Measurements from ENCODE around the gene TMEM117. TPM values are rescaled to one million over a fixed set of nuclear protein-coding genes. Genes with fewer than 3 reads are reported as not detected.

TMEM117 gene
- total and polyA plus RNA-seq, 2 donors (not counting 3 experiments of a cell fraction or from before 2014, with no cell fraction given): 1.2 to 3.8 TPM

- H3K36me3 ChIP-seq (ENCODE audit: control insufficient read depth in 2 of 2, extremely low read depth in 1 of 2, insufficient read depth in 2 of 2, low read length in 2 of 2): no peaks in the 10 kb centered on the region
- no peak overlapping the region for H3K4me2 ChIP-seq (ENCODE audit: insufficient read depth, low read length)
- FAIRE-seq: no peak
- no peaks in the 10 kb centered on the region for H3K9me3 ChIP-seq (replicated peaks; ENCODE audit: control insufficient read depth, insufficient read depth, low read length)
- CTCF ChIA-PET: no interaction called here
- no TSS peak for BruUV-seq (replicated peaks)
- no peaks in the 10 kb centered on the region for H3K4me1 ChIP-seq (ENCODE audit: control insufficient read depth, extremely low read depth, insufficient read depth, low read length)
- POLR2A ChIA-PET: no interaction called here
- DNase-seq (ENCODE audit: low read depth, low spot score): no peak
- no peak overlapping the region for H3K4me3 ChIP-seq (replicated peaks in 1 of 3; ENCODE audit: insufficient read depth in 1 of 3, low read depth in 1 of 3, low read length in 3 of 3)
- TF ChIP-seq POLR2AphosphoS5 (IDR thresholded peaks at IDR 0.05; ENCODE audit: insufficient read depth, low read depth, low read length): no peak
- no peak for TF ChIP-seq JUN (IDR thresholded peaks at IDR 0.05; ENCODE audit: borderline replicate concordance, insufficient read depth, insufficient read length, low read depth)
- TF ChIP-seq MYC (IDR thresholded peaks at IDR 0.05; ENCODE audit: low read depth, low read length): no peak
- TF ChIP-seq GATA2 (IDR thresholded peaks at IDR 0.05; ENCODE audit: insufficient read depth, insufficient read length, low read depth, low read length): no peak
- TF ChIP-seq MAX (IDR thresholded peaks at IDR 0.05; ENCODE audit: insufficient read depth, insufficient read length): no peak
- TF ChIP-seq FOS (IDR thresholded peaks at IDR 0.05; ENCODE audit: borderline replicate concordance, insufficient read depth, low read length): no peak
- TF ChIP-seq, protein P1, sequence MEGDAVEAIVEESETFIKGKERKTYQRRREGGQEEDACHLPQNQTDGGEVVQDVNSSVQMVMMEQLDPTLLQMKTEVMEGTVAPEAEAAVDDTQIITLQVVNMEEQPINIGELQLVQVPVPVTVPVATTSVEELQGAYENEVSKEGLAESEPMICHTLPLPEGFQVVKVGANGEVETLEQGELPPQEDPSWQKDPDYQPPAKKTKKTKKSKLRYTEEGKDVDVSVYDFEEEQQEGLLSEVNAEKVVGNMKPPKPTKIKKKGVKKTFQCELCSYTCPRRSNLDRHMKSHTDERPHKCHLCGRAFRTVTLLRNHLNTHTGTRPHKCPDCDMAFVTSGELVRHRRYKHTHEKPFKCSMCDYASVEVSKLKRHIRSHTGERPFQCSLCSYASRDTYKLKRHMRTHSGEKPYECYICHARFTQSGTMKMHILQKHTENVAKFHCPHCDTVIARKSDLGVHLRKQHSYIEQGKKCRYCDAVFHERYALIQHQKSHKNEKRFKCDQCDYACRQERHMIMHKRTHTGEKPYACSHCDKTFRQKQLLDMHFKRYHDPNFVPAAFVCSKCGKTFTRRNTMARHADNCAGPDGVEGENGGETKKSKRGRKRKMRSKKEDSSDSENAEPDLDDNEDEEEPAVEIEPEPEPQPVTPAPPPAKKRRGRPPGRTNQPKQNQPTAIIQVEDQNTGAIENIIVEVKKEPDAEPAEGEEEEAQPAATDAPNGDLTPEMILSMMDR (IDR thresholded peaks at IDR 0.05; ENCODE audit: extremely low read depth in 1 of 2, insufficient read depth in 1 of 2, low read depth in 1 of 2, low read length in 2 of 2): no peak
- no peak overlapping the region for H3K27ac ChIP-seq (ENCODE audit: insufficient read depth, low read depth, low read length)
- no peaks in the 10 kb centered on the region for H3K27me3 ChIP-seq (ENCODE audit: control insufficient read depth in 2 of 2, insufficient read depth in 2 of 2, low read length in 2 of 2)
- no peak overlapping the region for H2AFZ ChIP-seq (ENCODE audit: low read depth, low read length)
- intact Hi-C loops (cut with micrococcal nuclease): no loop called here
- H3K79me2 ChIP-seq (ENCODE audit: control insufficient read depth, insufficient read depth, low read length): no peaks in the 10 kb centered on the region
- H3K9ac ChIP-seq (replicated peaks; ENCODE audit: extremely low read depth, insufficient read depth, low read length): no peak overlapping the region
- dilution Hi-C loops (cut with MboI; ENCODE audit: extremely low pct_ligation_motif_present, low sequenced_read_pairs): no loop called here
- no peaks in the 10 kb centered on the region for H4K20me1 ChIP-seq (replicated peaks; ENCODE audit: control insufficient read depth, extremely low read depth, insufficient read depth, low read length)
- H3K9me1 ChIP-seq (replicated peaks; ENCODE audit: control insufficient read depth, extremely low read depth, insufficient read depth, low read length): no peaks in the 10 kb centered on the region
Measured at GRCh38 chr12:43988838-43989560, 153.1 kb downstream of the TMEM117 start.

Measured in endothelial cell of umbilical vein (primary cell).